ENCODE data around the gene MRPS31. TPM values are rescaled to one million over a fixed set of nuclear protein-coding genes. Genes with fewer than 3 reads are reported as not detected.

MRPS31 gene
- total RNA-seq, 4 donors from 2014 or later: 14.4 to 34.8 (median 17.4) TPM

DNA sequence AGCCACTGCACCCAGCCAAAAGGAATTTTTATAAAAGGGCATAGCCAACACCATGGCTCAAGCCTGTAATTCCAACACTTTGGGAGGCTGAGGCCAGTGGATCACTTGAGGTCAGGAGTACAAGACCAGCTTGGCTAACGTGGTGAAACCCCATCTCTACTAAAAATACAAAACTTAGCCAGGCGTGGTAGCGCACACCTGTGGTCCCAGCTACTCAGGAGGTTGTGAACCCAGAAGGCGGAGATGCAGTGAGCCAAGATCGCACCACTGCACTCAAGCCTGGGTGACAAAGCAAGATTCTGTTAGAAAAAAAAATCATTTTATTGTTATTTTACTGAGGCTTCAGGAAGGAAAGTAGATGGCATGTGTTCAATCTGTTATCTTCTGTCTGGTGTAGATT is 73.3 kb downstream of the MRPS31 start:
- H3K4me1 ChIP-seq: no peaks in the 10 kb centered on the region
- H3K27me3 ChIP-seq: no peaks in the 10 kb centered on the region
- no peak overlapping the region for H3K4me3 ChIP-seq
- H3K36me3 ChIP-seq: no peaks in the 10 kb centered on the region
- 89% methylated on average over 5 of the region's 5 CpGs for WGBS
- H3K9me3 ChIP-seq: no peaks in the 10 kb centered on the region
- DNase-seq (ENCODE audit: low spot score in 2 of 2): no peak
- H3K27ac ChIP-seq: no peak overlapping the region
- TF ChIP-seq EP300 (IDR thresholded peaks at IDR 0.05) (no peak), POLR2A (IDR thresholded peaks at IDR 0.05) (no peak), CTCF (IDR thresholded peaks at IDR 0.05) (no peak), POLR2AphosphoS5 (IDR thresholded peaks at IDR 0.05) (no peak)

GRCh38 chr13:40694426-40694825 is 76.6 kb downstream of the MRPS31 start:
- TF ChIP-seq POLR2A (IDR thresholded peaks at IDR 0.05) (no peak), CTCF (IDR thresholded peaks at IDR 0.05) (no peak), POLR2AphosphoS5 (IDR thresholded peaks at IDR 0.05) (no peak), EP300 (IDR thresholded peaks at IDR 0.05) (no peak)
- Histone ChIP-seq H3K27me3 (no peaks in the 10 kb centered on the region), H3K4me1 (no peaks in the 10 kb centered on the region), H3K9me3 (no peaks in the 10 kb centered on the region), H3K36me3 (no peaks in the 10 kb centered on the region), H3K27ac (no peak overlapping the region), H3K4me3 (no peak overlapping the region)
- WGBS: 94% methylated on average over 4 of the region's 4 CpGs
- no peak for DNase-seq (ENCODE audit: low spot score in 2 of 2)

DNA sequence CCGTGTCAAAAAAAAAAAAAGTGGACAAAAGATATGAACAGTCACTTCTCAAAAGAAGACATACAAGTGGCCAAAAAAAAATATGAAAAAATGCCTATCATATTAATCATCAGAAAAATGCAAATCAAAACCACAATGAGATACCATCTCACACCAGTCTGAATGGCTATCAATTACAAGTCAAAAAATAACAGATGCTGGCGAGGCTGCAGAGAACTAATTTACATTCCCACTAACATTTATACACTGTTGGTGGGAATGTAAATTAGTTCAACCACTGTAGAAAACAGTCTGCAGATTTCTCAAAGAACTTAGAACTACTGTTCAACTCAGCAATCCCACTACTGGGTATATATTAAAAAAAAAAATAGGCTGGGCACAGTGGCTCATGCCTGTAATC is 78.0 kb downstream of the MRPS31 start:
- WGBS: 25% methylated on average over 2 of the region's 2 CpGs
- no peaks in the 10 kb centered on the region for H3K36me3 ChIP-seq
- H3K4me1 ChIP-seq: no peaks in the 10 kb centered on the region
- TF ChIP-seq CTCF (IDR thresholded peaks at IDR 0.05) (no peak), POLR2AphosphoS5 (IDR thresholded peaks at IDR 0.05) (no peak), EP300 (IDR thresholded peaks at IDR 0.05) (no peak)
- no peak for DNase-seq (ENCODE audit: low spot score in 2 of 2)
- no peak overlapping the region for H3K27ac ChIP-seq
- no peak overlapping the region for H3K4me3 ChIP-seq
- H3K27me3 ChIP-seq: no peaks in the 10 kb centered on the region
- no peaks in the 10 kb centered on the region for H3K9me3 ChIP-seq

DNA sequence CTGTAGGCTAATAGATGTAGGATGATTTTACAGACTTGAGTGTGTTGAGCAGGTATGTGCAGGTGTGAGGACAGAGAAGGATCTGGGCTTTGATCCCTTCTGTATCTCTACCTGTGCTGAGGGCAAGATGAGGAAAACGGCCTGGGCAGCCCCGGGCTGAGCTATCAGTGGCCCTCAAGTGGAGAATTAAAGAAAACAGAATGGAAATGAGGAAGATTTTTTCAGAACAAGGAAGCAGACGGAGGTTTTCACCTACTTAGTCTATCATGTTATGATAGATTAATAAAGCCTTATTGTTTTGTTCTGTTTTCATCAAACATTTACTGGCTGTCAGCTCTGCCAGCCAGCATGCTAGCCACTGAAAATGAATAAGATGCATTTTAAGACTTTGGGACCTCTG is 82.2 kb downstream of the MRPS31 start:
- no peak for TF ChIP-seq EP300 (IDR thresholded peaks at IDR 0.05)
- TF ChIP-seq CTCF (IDR thresholded peaks at IDR 0.05): no peak
- no peak for TF ChIP-seq POLR2AphosphoS5 (IDR thresholded peaks at IDR 0.05)
- WGBS: 83% methylated on average over 3 of the region's 3 CpGs
- H3K9me3 ChIP-seq: no peaks in the 10 kb centered on the region
- DNase-seq (ENCODE audit: low spot score in 2 of 2): no peak
- H3K27me3 ChIP-seq: no peaks in the 10 kb centered on the region
- H3K27ac ChIP-seq: no peak overlapping the region
- no peaks in the 10 kb centered on the region for H3K36me3 ChIP-seq
- no peaks in the 10 kb centered on the region for H3K4me1 ChIP-seq
- H3K4me3 ChIP-seq: no peak overlapping the region

DNA sequence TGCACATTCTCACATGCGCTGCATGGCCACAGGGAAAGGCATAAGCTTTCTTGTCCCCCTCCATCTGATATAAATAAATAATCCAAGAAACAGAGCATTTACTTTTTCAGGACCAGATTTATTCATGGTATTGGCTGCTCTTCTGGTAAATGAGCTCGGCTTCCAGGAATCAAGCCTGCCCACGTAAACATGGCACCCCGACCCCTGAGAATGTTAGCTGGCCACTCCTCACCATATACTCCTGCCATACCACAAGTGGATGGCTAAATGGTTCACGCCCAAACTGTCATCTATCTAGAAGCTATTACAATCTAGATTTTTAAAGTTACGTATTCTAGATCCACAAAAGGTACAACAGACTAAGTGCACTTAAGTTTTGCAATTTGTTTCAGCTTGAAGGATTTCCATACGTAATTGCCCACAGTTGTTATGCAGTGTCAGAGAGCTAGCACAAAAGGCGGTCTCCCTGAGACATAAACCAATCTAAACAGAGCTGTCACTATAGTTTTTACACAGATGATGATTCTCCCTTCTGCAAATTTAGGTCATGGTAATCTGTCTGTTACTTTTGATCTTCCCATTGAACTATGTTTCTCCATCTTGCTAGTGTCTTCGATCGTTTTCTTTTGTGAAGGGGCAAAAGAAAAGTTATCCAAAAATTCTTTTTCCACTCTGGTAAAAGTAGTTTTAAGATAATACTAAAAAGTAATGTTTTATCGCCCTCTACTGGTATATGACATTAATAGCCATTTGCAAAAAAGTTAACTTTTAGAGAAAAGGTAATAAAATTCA is 88.3 kb downstream of the MRPS31 start:
- Histone ChIP-seq H3K4me3 (no peak overlapping the region), H3K9me3 (no peaks in the 10 kb centered on the region), H3K27me3 (no peaks in the 10 kb centered on the region), H3K27ac (no peak overlapping the region), H3K36me3 (no peaks in the 10 kb centered on the region), H3K4me1 (peaks cover 6% of the 10 kb centered on the region)
- no peak for TF ChIP-seq POLR2AphosphoS5 (IDR thresholded peaks at IDR 0.05)
- peak; percentile 47 to 56 for TF ChIP-seq CTCF (IDR thresholded peaks at IDR 0.05)
- no peak for TF ChIP-seq POLR2A (IDR thresholded peaks at IDR 0.05)
- TF ChIP-seq EP300 (IDR thresholded peaks at IDR 0.05): no peak
- WGBS: 53% methylated on average over 11 of the region's 11 CpGs
- DNase-seq (ENCODE audit: low spot score in 2 of 2): no peak

Measured in suprapubic skin (tissue), 4 donors.